IMR-90 (cell line): ENCODE results near the gene ELMOD3. TPM values are rescaled to one million over a fixed set of nuclear protein-coding genes. Genes with fewer than 3 reads are reported as not detected.

Source experiments
- ATAC-seq: fragments of 200-7000 bp; cut with Tn5 transposase; 2 replicates; pipeline ENCODE4 v1.9.1; 2020; ENCODE audit warnings: low read depth, mild to moderate bottlenecking, moderate library complexity
- BruUV-seq: library from RNA; stranded (reverse); fragments of 400-500 nt; replicated peaks from 2 replicates; lab custom pipeline; 2021; lab: Mats Ljungman, UMichigan
- CTCF ChIA-PET: fragments of 300-600 bp; formaldehyde crosslinking; extraction: SDS; loops from one replicate; lab custom pipeline; 2021; ENCODE audit warnings: antibody characterized with exemption; lab: Yijun Ruan, JAX
- POLR2A ChIA-PET: fragments of 300-600 bp; sonication (Branson Sonifier 250); formaldehyde crosslinking; loops from one replicate; lab custom pipeline; 2022; ENCODE audit warnings: antibody characterized with exemption; ENCODE audit not compliant: unreplicated experiment; lab: Charles Lee
- DNase-seq: peaks from one replicate; pipeline ENCODE4 v3.0.0; 2013
- H2AFZ ChIP-seq: replicated peaks from 2 replicates; pipeline ENCODE3; 2013; ENCODE audit warnings: low read length, mild to moderate bottlenecking; ENCODE audit not compliant: poor library complexity
- H2AK5ac ChIP-seq: 2 replicates; pipeline ENCODE4 v1.6.1; 2013; ENCODE audit warnings: low read depth, low read length, inconsistent platforms
- H2AK9ac ChIP-seq: replicated peaks from 2 replicates; pipeline ENCODE3; 2013; ENCODE audit warnings: mild to moderate bottlenecking, low read depth, low read length, moderate library complexity; ENCODE audit not compliant: poor library complexity
- H2BK120ac ChIP-seq: 2 replicates; pipeline ENCODE4 v1.6.1; 2013; ENCODE audit warnings: low read depth, low read length, inconsistent platforms
- H2BK15ac ChIP-seq: 3 replicates; pipeline ENCODE4 v1.6.1; 2013; ENCODE audit warnings: low read depth, low read length, inconsistent platforms
- H2BK20ac ChIP-seq: 2 replicates; pipeline ENCODE4 v1.6.1; 2013; ENCODE audit warnings: low read depth, mild to moderate bottlenecking, inconsistent platforms, low read length, moderate library complexity
- H2BK5ac ChIP-seq: 2 replicates; pipeline ENCODE4 v1.6.1; 2013; ENCODE audit warnings: mild to moderate bottlenecking, low read depth, low read length, inconsistent platforms; ENCODE audit not compliant: poor library complexity, severe bottlenecking
- H3K14ac ChIP-seq: replicated peaks from 2 replicates; pipeline ENCODE4 v1.6.1; 2013; ENCODE audit warnings: low read depth, low read length, inconsistent platforms
- H3K18ac ChIP-seq: 2 replicates; pipeline ENCODE4 v1.6.1; 2013; ENCODE audit warnings: low read depth, low read length, control low read depth
- H3K23ac ChIP-seq: 2 replicates; pipeline ENCODE4 v1.6.1; 2013; ENCODE audit warnings: low read depth, low read length, inconsistent platforms
- H3K27ac ChIP-seq: 2 replicates; pipeline ENCODE4 v1.5.1; 2013; ENCODE audit warnings: mild to moderate bottlenecking, control low read depth, low read length; ENCODE audit not compliant: insufficient read depth
- H3K27me3 ChIP-seq: 2 replicates; pipeline ENCODE4 v1.6.1; 2013; ENCODE audit warnings: low read length; ENCODE audit not compliant: control insufficient read depth, insufficient read depth
- H3K36me3 ChIP-seq: 2 replicates; pipeline ENCODE4 v1.6.1; 2013; ENCODE audit warnings: low read length, mixed read lengths; ENCODE audit not compliant: control insufficient read depth, insufficient read depth
- H3K4ac ChIP-seq: 2 replicates; pipeline ENCODE4 v1.6.1; 2013; ENCODE audit warnings: low read depth, low read length, inconsistent platforms
- H3K4me1 ChIP-seq: 2 replicates; pipeline ENCODE4 v1.6.1; 2013; ENCODE audit warnings: low read length, mixed read lengths; ENCODE audit not compliant: control insufficient read depth, insufficient read depth
- H3K4me2 ChIP-seq: 2 replicates; pipeline ENCODE4 v1.6.1; 2013; ENCODE audit warnings: low read depth, mild to moderate bottlenecking, control low read depth, low read length, moderate library complexity
- H3K4me3 ChIP-seq: 2 replicates; pipeline ENCODE4 v1.5.1; 2013; ENCODE audit warnings: low read depth, mild to moderate bottlenecking, control low read depth, low read length, moderate library complexity; ENCODE audit not compliant: insufficient read depth
- H3K56ac ChIP-seq: 2 replicates; pipeline ENCODE4 v1.6.1; 2013; ENCODE audit warnings: low read length, inconsistent platforms; ENCODE audit not compliant: insufficient read depth; ENCODE audit errors: extremely low read depth
- H3K79me1 ChIP-seq, 2 experiments: 2 replicates each; pipeline ENCODE4 v1.6.1; 2013; ENCODE audit warnings: low read length in 2 of 2, inconsistent platforms in 1 of 2, low read depth in 1 of 2
- H3K9ac ChIP-seq: 2 replicates; pipeline ENCODE4 v1.6.1; 2013; ENCODE audit warnings: low read depth, low read length, control low read depth
- H3K9me1 ChIP-seq: 2 replicates; pipeline ENCODE4 v1.6.1; 2013; ENCODE audit warnings: low read length, inconsistent platforms; ENCODE audit not compliant: insufficient read depth
- H3K9me3 ChIP-seq: 2 replicates; pipeline ENCODE4 v1.6.1; 2013; ENCODE audit warnings: low read length; ENCODE audit not compliant: control insufficient read depth, insufficient read depth
- H4K20me1 ChIP-seq: 2 replicates; pipeline ENCODE4 v1.6.1; 2013; ENCODE audit warnings: low read length, inconsistent platforms; ENCODE audit not compliant: insufficient read depth
- H4K5ac ChIP-seq: 2 replicates; pipeline ENCODE4 v1.6.1; 2013; ENCODE audit warnings: mild to moderate bottlenecking, low read depth, low read length, control low read depth
- H4K8ac ChIP-seq, 2 experiments: 2 replicates each; pipeline ENCODE4 v1.6.1; 2013; ENCODE audit warnings: low read depth in 2 of 2, low read length in 2 of 2, control low read depth in 1 of 2, inconsistent platforms in 1 of 2
- H4K91ac ChIP-seq: 2 replicates; pipeline ENCODE4 v1.6.1; 2013; ENCODE audit warnings: low read depth, low read length, inconsistent platforms; ENCODE audit not compliant: insufficient read depth
- BHLHE40 ChIP-seq: fragments of 150-350 bp; IDR thresholded peaks from 2 replicates; pipeline ENCODE4 v1.6.1; 2016; ENCODE audit warnings: mild to moderate bottlenecking, low read depth, low read length
- MAFK ChIP-seq: IDR thresholded peaks from 2 replicates; pipeline ENCODE4 v1.6.1; 2012; ENCODE audit warnings: low read depth, low read length, improper control_type of control experiment
- WGBS, 2 experiments: methylation state at CpG; one replicate each; pipeline versions ENCODE4 v1.1.5 to v1.1.7; 2013; ENCODE audit warnings: missing lambda C conversion rate in 2 of 2; ENCODE audit not compliant: insufficient read length in 1 of 2; ENCODE audit errors: extremely low coverage in 2 of 2; 5-methylcytosine and 5-hydroxymethylcytosine counted together
- dilution Hi-C: fragments of 300-500 bp; cut with HindIII; formaldehyde crosslinking; loops from one replicate; pipeline ENCODE4 v1.14.3; 2018; ENCODE audit warnings: low sequenced_read_pairs; ENCODE audit not compliant: unreplicated experiment
- in situ Hi-C: fragments of 300-500 bp; cut with MboI; formaldehyde crosslinking; loops from 3 replicates; pipeline ENCODE4 v1.14.3; 2019; ENCODE audit warnings: low sequenced_read_pairs, inconsistent platforms, mixed read lengths
- intact Hi-C: fragments of 100-400 bp; cut with micrococcal nuclease; formaldehyde crosslinking; loops from 2 replicates; pipeline ENCODE4 v1.10.0; 2022
- polyA plus RNA-seq, 3 experiments: library from polyadenylated mRNA; depleted of rRNA; stranded (reverse); fragments of >200 nt; gene quantifications; 2 replicates each; pipeline ENCODE4 v1.2.3, GENCODE V29; 2012; ENCODE audit warnings: low replicate concordance in 1 of 3
- total RNA-seq: library from RNA; depleted of rRNA; stranded (reverse); fragments of >200 nt; gene quantifications from 2 replicates; pipeline ENCODE4 v1.2.3, GENCODE V29; 2012

The ELMOD3 gene
- total and polyA plus RNA-seq, 2 of the 4 experiments (the other 2 are of a cell fraction) = 13.1 to 20.7 TPM

DNA sequence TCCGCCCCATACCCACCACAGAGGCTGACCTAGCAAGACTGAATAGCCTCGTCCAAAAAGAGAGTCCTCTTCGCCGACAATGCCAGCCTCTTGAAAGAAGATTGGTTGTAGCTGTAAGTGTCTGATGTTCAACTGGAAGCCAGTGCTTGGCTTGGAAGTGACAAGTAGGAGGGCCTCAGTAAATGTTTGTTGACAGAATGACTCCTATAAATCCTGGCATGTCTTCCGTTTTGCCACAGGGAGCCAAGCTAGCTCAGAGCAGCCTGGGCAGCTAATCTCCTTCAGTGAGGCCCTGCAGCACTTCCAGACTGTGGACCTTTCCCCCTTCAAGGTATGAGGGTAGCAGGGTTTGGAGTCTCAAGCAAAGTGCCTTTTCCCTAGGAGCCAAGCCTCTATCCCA lies 14.9 kb downstream of the ELMOD3 start:
- Histone ChIP-seq H4K8ac (no peak overlapping the region), H2BK20ac (no peak overlapping the region), H3K4me1 (peaks cover 3% of the 10 kb centered on the region; the same call in 1 of the 2 replicates), H4K91ac (no peak overlapping the region), H3K27me3 (no peaks in the 10 kb centered on the region), H3K9ac (no peak overlapping the region), H2BK5ac (no peak overlapping the region), H3K56ac (no peak overlapping the region), H2BK15ac (no peak overlapping the region), H3K36me3 (peaks cover 9% of the 10 kb centered on the region), H3K9me3 (no peaks in the 10 kb centered on the region), H3K23ac (no peak overlapping the region), H4K5ac (no peak overlapping the region), H3K18ac (no peak overlapping the region), H2AFZ (no peak overlapping the region), H3K14ac (no peak overlapping the region), H2BK120ac (no peak overlapping the region), H4K20me1 (no peaks in the 10 kb centered on the region), H3K4me2 (no peak overlapping the region), H3K27ac (no peak overlapping the region), H3K4me3 (no peak overlapping the region), H3K79me1 (no peaks in the 10 kb centered on the region), H2AK5ac (no peak overlapping the region), H3K9me1 (peaks cover 11% of the 10 kb centered on the region), H3K4ac (no peak overlapping the region), H2AK9ac (peak overlapping the region; percentile 20)
- dilution Hi-C loops = no loop called here
- 20% methylated on average over 1 of the region's 5 CpGs; no CpG with 5 or more reads in 1 of the 2 experiments for WGBS, 2 experiments
- TF ChIP-seq BHLHE40 (no peak), MAFK (no peak)
- POLR2A ChIA-PET = interaction anchor here (0.6 kb wide), 1 partner anchor 629 kb away, joined by 12 read pairs; no protein-coding TSS in a partner anchor
- intact Hi-C loops = no loop called here
- in situ Hi-C loops = no loop called here
- ATAC-seq = peak; percentile 72
- CTCF ChIA-PET = no interaction called here
- BruUV-seq = no TSS peak
- no peak for DNase-seq
